Neural cell (in vitro differentiated cells): ENCODE measurements around the gene PTPN5. TPM values are rescaled to one million over a fixed set of nuclear protein-coding genes. Genes with fewer than 3 reads are reported as not detected.

Source experiments
- H2AFZ ChIP-seq: fragments of 200-600, 300-800 bp; sonication (generic), shearing (Covaris generic); 2 replicates; pipeline ENCODE4 v1.6.0; 2014; ENCODE audit warnings: low read depth, mild to moderate bottlenecking, antibody characterized with exemption, low read length, moderate library complexity
- H3F3A ChIP-seq: fragments of 200-600 bp; shearing (Covaris generic); 2 replicates; pipeline ENCODE4 v1.6.1; 2016; ENCODE audit warnings: mild to moderate bottlenecking, moderate library complexity, mixed read lengths, antibody characterized with exemption, low read length; ENCODE audit not compliant: insufficient read depth, poor library complexity, severe bottlenecking
- H3K27ac ChIP-seq: fragments of 200-600, 300-800 bp; sonication (generic), shearing (Covaris generic); 2 replicates; pipeline ENCODE4 v1.5.1; 2014; ENCODE audit warnings: mild to moderate bottlenecking, low read length, moderate library complexity
- H3K27me3 ChIP-seq: fragments of 300-800, 200-600 bp; sonication (generic), shearing (Covaris generic); 2 replicates; pipeline ENCODE4 v1.6.0; 2014; ENCODE audit warnings: mild to moderate bottlenecking, low read depth, low read length, moderate library complexity; ENCODE audit not compliant: insufficient read depth
- H3K36me3 ChIP-seq: fragments of 300-800, 200-600 bp; sonication (generic), shearing (Covaris generic); 2 replicates; pipeline ENCODE4 v1.5.1; 2014; ENCODE audit warnings: mild to moderate bottlenecking, antibody characterized with exemption, low read length, moderate library complexity; ENCODE audit not compliant: insufficient read depth
- H3K4me2 ChIP-seq: fragments of 300-800, 200-600 bp; sonication (generic), shearing (Covaris generic); 2 replicates; pipeline ENCODE4 v1.6.0; 2014; ENCODE audit warnings: mild to moderate bottlenecking, low read length
- H3K4me3 ChIP-seq: fragments of 300-800, 200-600 bp; sonication (generic), shearing (Covaris generic); 2 replicates; pipeline ENCODE4 v1.5.1; 2014; ENCODE audit warnings: mild to moderate bottlenecking, low read length, moderate library complexity
- H3K79me2 ChIP-seq: fragments of 200-600 bp; shearing (Covaris generic); replicated peaks from 2 replicates; pipeline ENCODE4 v1.6.0; 2014; ENCODE audit warnings: mild to moderate bottlenecking, low read length, moderate library complexity; ENCODE audit not compliant: insufficient read depth
- H3K9ac ChIP-seq: fragments of 300-800, 200-600 bp; sonication (generic), shearing (Covaris generic); 2 replicates; pipeline ENCODE4 v1.6.1; 2016; ENCODE audit warnings: mild to moderate bottlenecking, low read length, mixed read lengths
- H3K9me2 ChIP-seq: fragments of 200-600 bp; shearing (Covaris generic); 2 replicates; pipeline ENCODE4 v1.6.1; 2016; ENCODE audit warnings: mild to moderate bottlenecking, low read length, mixed read lengths; ENCODE audit not compliant: insufficient read depth
- H3K9me3 ChIP-seq: fragments of 200-600, 300-800 bp; sonication (generic), shearing (Covaris generic); 2 replicates; pipeline ENCODE4 v1.6.1; 2016; ENCODE audit warnings: mild to moderate bottlenecking, mixed run types, low read length, moderate library complexity, mixed read lengths
- H4K20me1 ChIP-seq: fragments of 200-600 bp; shearing (Covaris generic); 2 replicates; pipeline ENCODE4 v1.6.1; 2016; ENCODE audit warnings: mild to moderate bottlenecking, mixed run types; ENCODE audit not compliant: insufficient read depth
- EP300 ChIP-seq: fragments of 450-650 bp; conservative IDR thresholded peaks from 2 replicates; pipeline ENCODE4 v1.6.1; 2014; ENCODE audit warnings: antibody characterized with exemption, mild to moderate bottlenecking, moderate library complexity; ENCODE audit not compliant: poor library complexity, severe bottlenecking
- EZH2 ChIP-seq: fragments of 200-600, 300-800 bp; shearing (Covaris generic), sonication (generic); IDR thresholded peaks from 2 replicates; pipeline ENCODE4 v1.6.1; 2014; ENCODE audit warnings: antibody characterized with exemption, low read length, borderline replicate concordance, mild to moderate bottlenecking; ENCODE audit not compliant: insufficient read depth, poor library complexity, severe bottlenecking
- MXI1 ChIP-seq: fragments of 450-650 bp; conservative IDR thresholded peaks from 2 replicates; pipeline ENCODE4 v1.6.1; 2014; ENCODE audit warnings: antibody characterized with exemption, mild to moderate bottlenecking; ENCODE audit not compliant: poor library complexity, severe bottlenecking
- POLR2AphosphoS5 ChIP-seq: IDR thresholded peaks from 2 replicates; pipeline ENCODE4 v1.6.1; 2012
- RAD21 ChIP-seq: fragments of 450-650 bp; conservative IDR thresholded peaks from 2 replicates; pipeline ENCODE4 v1.6.1; 2014; ENCODE audit warnings: antibody characterized with exemption, mild to moderate bottlenecking, moderate library complexity
- SMC3 ChIP-seq: fragments of 450-650 bp; conservative IDR thresholded peaks from 2 replicates; pipeline ENCODE4 v1.6.1; 2014; ENCODE audit warnings: antibody characterized with exemption, mild to moderate bottlenecking, moderate library complexity; ENCODE audit not compliant: poor library complexity
- TAF1 ChIP-seq: IDR thresholded peaks from 2 replicates; pipeline ENCODE4 v1.6.1; 2012; ENCODE audit warnings: low read depth
- polyA plus RNA-seq: library from polyadenylated mRNA; depleted of rRNA; stranded (reverse); fragments of >200 nt; gene quantifications from 2 replicates; pipeline ENCODE4 v1.2.3, GENCODE V29; 2014
- TF ChIP-seq, protein P1 (sequence below): fragments of 450-650 bp; IDR thresholded peaks from 2 replicates; pipeline ENCODE4 v1.5.1; 2014; ENCODE audit warnings: antibody characterized with exemption, mild to moderate bottlenecking, moderate library complexity; ENCODE audit not compliant: poor library complexity, severe bottlenecking
- TF ChIP-seq, protein P2 (sequence below): IDR thresholded peaks from 2 replicates; pipeline ENCODE4 v1.6.1; 2012; ENCODE audit warnings: borderline replicate concordance

The PTPN5 gene
- polyA plus RNA-seq, 1 donor from 2014 or later: 122 TPM

DNA sequence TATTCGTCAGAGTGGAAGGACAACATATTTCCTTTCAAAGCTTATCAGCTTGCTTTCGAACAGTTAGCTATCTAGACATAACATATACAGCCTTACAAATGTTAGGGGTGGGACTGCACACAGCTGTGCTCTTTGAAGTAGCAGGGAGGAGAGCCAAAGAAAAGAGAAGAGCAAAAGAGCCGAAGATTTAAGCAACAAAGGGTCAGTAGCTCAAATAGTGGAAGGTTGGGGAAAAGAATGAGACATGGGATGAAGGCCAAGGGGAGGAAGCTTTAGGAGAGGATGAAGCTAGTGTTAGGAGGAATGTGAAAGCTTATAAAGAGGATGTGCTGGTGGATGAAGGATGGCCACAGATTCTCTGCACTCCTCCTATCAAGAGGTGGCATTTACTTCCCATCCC, 33.8 kb downstream of the PTPN5 start:
- H3K9ac ChIP-seq: no peak overlapping the region
- H3K9me2 ChIP-seq: no peaks in the 10 kb centered on the region
- no peak overlapping the region for H3K4me3 ChIP-seq
- TF ChIP-seq SMC3 (no peak), EZH2 (no peak), EP300 (no peak), MXI1 (no peak), POLR2AphosphoS5 (no peak), RAD21 (no peak), TAF1 (no peak)
- TF ChIP-seq, protein P1, sequence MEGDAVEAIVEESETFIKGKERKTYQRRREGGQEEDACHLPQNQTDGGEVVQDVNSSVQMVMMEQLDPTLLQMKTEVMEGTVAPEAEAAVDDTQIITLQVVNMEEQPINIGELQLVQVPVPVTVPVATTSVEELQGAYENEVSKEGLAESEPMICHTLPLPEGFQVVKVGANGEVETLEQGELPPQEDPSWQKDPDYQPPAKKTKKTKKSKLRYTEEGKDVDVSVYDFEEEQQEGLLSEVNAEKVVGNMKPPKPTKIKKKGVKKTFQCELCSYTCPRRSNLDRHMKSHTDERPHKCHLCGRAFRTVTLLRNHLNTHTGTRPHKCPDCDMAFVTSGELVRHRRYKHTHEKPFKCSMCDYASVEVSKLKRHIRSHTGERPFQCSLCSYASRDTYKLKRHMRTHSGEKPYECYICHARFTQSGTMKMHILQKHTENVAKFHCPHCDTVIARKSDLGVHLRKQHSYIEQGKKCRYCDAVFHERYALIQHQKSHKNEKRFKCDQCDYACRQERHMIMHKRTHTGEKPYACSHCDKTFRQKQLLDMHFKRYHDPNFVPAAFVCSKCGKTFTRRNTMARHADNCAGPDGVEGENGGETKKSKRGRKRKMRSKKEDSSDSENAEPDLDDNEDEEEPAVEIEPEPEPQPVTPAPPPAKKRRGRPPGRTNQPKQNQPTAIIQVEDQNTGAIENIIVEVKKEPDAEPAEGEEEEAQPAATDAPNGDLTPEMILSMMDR: no peak
- TF ChIP-seq, protein P2, sequence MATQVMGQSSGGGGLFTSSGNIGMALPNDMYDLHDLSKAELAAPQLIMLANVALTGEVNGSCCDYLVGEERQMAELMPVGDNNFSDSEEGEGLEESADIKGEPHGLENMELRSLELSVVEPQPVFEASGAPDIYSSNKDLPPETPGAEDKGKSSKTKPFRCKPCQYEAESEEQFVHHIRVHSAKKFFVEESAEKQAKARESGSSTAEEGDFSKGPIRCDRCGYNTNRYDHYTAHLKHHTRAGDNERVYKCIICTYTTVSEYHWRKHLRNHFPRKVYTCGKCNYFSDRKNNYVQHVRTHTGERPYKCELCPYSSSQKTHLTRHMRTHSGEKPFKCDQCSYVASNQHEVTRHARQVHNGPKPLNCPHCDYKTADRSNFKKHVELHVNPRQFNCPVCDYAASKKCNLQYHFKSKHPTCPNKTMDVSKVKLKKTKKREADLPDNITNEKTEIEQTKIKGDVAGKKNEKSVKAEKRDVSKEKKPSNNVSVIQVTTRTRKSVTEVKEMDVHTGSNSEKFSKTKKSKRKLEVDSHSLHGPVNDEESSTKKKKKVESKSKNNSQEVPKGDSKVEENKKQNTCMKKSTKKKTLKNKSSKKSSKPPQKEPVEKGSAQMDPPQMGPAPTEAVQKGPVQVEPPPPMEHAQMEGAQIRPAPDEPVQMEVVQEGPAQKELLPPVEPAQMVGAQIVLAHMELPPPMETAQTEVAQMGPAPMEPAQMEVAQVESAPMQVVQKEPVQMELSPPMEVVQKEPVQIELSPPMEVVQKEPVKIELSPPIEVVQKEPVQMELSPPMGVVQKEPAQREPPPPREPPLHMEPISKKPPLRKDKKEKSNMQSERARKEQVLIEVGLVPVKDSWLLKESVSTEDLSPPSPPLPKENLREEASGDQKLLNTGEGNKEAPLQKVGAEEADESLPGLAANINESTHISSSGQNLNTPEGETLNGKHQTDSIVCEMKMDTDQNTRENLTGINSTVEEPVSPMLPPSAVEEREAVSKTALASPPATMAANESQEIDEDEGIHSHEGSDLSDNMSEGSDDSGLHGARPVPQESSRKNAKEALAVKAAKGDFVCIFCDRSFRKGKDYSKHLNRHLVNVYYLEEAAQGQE: no peak
- H3K79me2 ChIP-seq: no peaks in the 10 kb centered on the region
- no peaks in the 10 kb centered on the region for H3K9me3 ChIP-seq
- H3K4me2 ChIP-seq: no peak overlapping the region
- no peaks in the 10 kb centered on the region for H3K27me3 ChIP-seq
- peaks cover 9% of the 10 kb centered on the region for H3K36me3 ChIP-seq
- no peaks in the 10 kb centered on the region for H3F3A ChIP-seq
- H4K20me1 ChIP-seq: no peaks in the 10 kb centered on the region
- H2AFZ ChIP-seq: no peak overlapping the region
- no peak overlapping the region for H3K27ac ChIP-seq

DNA sequence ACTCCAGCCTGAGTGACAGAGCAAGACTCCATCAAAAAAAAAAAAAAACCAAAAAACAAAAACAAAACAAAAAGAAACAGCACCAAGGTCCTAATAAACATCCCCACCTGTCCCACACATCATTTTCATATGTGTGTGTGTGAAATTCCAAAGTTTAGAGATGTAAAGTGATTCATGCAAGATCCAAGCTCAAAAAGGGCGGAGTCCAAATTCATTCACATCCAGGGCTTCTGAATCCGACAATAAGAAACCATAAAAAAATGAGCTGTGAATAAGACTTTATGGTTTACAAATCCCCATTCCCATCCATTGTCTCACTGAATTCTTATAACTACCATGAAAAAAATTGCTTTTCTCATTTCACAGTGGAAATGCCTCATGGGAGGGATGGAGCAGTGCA, 34.7 kb downstream of the PTPN5 start:
- no peaks in the 10 kb centered on the region for H3K79me2 ChIP-seq
- H3K36me3 ChIP-seq: peaks cover 9% of the 10 kb centered on the region
- H3K4me3 ChIP-seq: no peak overlapping the region
- no peak for TF ChIP-seq POLR2AphosphoS5
- no peak for TF ChIP-seq TAF1
- no peak for TF ChIP-seq EP300
- no peak for TF ChIP-seq SMC3
- TF ChIP-seq, protein P1: no peak
- TF ChIP-seq MXI1: no peak
- no peak for TF ChIP-seq EZH2
- TF ChIP-seq, protein P2: no peak
- no peak for TF ChIP-seq RAD21
- H2AFZ ChIP-seq: no peak overlapping the region
- no peak overlapping the region for H3K4me2 ChIP-seq
- no peak overlapping the region for H3K27ac ChIP-seq
- H3K9ac ChIP-seq: no peak overlapping the region
- H4K20me1 ChIP-seq: no peaks in the 10 kb centered on the region
- no peaks in the 10 kb centered on the region for H3K9me2 ChIP-seq
- no peaks in the 10 kb centered on the region for H3K9me3 ChIP-seq
- no peaks in the 10 kb centered on the region for H3K27me3 ChIP-seq
- H3F3A ChIP-seq: no peaks in the 10 kb centered on the region
